ENCODE results near the gene NIPAL4. TPM values are rescaled to one million over a fixed set of nuclear protein-coding genes. Genes with fewer than 3 reads are reported as not detected.

Gene NIPAL4
- total RNA-seq, 2 experiments from 2014 or later, result 0.60 to 0.64 TPM

DNA sequence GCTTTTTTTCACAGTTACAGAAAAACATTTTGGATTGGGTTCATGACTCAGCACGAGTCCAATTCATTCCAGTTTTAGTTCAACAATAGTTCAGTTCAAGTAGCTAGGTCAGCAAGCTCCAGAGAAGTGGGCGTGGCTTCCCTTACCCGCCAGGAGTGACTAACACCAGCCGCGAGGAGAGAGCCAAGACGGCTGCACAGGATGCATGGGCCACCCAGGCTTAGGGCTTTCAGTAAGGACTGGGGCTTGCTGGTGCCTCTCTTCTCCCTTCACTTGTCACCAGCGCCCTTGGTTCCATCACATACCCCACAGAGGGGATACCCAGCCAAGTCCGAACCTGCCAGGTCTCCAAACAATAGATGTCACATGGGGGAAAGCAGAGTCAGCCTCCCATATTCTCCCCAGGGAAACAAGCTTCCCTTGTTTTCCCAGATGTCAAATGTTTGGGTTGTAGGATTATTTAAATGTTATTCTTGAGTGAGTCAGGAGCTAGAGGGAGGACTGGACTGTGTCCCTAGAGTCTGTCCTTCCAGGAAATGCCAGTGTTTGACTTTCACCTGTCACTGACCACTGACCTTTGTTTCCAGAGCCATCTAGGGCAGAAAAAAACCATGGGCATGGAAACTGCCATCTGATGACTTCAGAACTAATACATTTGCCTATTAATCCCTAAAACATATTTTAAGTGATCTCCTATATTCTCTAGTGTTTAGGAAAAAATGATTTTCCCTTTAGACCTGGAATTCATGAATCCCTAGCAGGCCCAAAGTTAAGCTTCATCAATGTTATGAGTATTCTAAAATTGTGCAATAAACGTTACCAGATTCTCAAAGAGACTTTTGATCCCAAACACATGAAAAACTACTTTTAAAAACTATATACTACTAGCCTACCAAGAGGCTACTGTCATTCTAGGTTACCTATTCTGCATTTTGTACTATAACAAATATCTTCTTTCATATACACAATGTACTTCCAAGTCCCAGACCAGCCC, 51.9 kb downstream of the NIPAL4 start:
- Mint-ChIP-seq H3K36me3 (no peaks in the 10 kb centered on the region), H3K27ac (no peak overlapping the region)
- DNase-seq, result no peak

DNA sequence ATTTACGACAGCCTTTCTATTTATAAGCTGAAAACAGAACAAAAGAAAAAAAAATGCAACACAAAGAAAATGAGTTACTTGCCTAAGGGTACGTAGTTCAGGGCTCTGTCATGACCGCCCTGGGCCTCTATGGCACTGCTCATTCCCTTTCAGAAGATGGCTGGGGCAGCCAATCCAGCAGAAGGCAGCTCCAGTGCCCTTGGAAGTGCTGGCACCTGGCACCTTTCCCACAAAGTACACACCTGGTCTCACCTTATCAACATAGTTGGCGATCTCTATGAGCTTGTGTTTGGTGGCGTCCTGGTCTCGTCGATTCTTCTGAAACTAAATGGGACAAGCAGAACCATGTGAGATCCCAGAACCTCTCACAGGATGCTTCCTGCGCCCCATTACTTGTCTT, 53.2 kb downstream of the NIPAL4 start:
- H3K36me3 Mint-ChIP-seq, result no peaks in the 10 kb centered on the region

More for the DNA sequence above, 51.9 kb downstream of the NIPAL4 start:
- Mint-ChIP-seq H3K4me1 (no peaks in the 10 kb centered on the region), H3K27me3 (peaks cover 2% of the 10 kb centered on the region), H3K9me3 (no peaks in the 10 kb centered on the region), H3K4me3 (no peak overlapping the region)

DNA sequence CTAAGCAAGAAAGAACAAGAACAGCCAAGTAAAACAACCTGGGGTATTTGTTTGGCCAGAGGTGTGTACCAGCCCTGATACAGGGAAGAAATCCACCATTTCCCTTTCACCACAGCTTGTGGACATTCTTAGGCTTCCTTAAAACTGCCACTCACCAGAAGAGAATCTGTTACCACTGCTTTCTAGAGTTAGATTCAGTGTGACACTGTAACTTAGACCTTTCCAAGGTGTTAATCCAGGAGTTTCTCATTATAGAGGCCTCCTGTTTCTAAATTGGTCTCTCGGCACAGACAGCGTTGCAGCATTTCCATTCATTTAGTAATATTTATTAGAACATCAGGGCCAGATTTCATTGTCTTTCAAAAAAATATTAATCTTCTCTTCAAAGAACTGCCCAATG, 55.0 kb downstream of the NIPAL4 start:
- Mint-ChIP-seq H3K4me1 (no peaks in the 10 kb centered on the region), H3K4me3 (no peak overlapping the region), H3K27ac (no peak overlapping the region), H3K9me3 (no peaks in the 10 kb centered on the region), H3K36me3 (no peaks in the 10 kb centered on the region), H3K27me3 (no peaks in the 10 kb centered on the region)
- DNase-seq, result no peak

More for the DNA sequence above, 53.2 kb downstream of the NIPAL4 start:
- no peaks in the 10 kb centered on the region for H3K27me3 Mint-ChIP-seq
- H3K9me3 Mint-ChIP-seq, result no peaks in the 10 kb centered on the region
- H3K27ac Mint-ChIP-seq, result no peak overlapping the region
- no peak for DNase-seq
- no peaks in the 10 kb centered on the region for H3K4me1 Mint-ChIP-seq
- no peak overlapping the region for H3K4me3 Mint-ChIP-seq

DNA sequence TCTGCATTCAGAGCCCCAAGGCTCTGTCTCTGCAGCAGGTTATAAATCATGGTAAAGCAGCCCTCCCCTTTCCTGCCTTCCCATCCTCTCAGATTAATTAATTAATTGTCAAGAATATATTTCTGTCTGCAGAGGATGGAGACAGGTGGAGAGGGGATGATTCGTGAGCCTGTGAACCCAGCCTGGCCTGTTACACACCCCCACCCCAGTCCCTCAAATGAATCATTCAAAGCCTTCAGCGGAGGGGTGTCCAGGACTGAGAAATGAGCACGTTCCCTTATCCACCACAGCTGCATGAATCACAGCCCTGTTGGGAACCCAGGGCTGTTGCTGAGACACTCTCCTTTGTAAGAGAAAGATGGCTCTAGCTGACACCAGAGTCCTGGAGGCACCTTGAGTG, 56.0 kb downstream of the NIPAL4 start:
- Mint-ChIP-seq H3K36me3 (no peaks in the 10 kb centered on the region), H3K4me3 (no peak overlapping the region), H3K27ac (no peak overlapping the region), H3K27me3 (no peaks in the 10 kb centered on the region), H3K9me3 (no peaks in the 10 kb centered on the region), H3K4me1 (no peaks in the 10 kb centered on the region)
- no peak for DNase-seq

DNA sequence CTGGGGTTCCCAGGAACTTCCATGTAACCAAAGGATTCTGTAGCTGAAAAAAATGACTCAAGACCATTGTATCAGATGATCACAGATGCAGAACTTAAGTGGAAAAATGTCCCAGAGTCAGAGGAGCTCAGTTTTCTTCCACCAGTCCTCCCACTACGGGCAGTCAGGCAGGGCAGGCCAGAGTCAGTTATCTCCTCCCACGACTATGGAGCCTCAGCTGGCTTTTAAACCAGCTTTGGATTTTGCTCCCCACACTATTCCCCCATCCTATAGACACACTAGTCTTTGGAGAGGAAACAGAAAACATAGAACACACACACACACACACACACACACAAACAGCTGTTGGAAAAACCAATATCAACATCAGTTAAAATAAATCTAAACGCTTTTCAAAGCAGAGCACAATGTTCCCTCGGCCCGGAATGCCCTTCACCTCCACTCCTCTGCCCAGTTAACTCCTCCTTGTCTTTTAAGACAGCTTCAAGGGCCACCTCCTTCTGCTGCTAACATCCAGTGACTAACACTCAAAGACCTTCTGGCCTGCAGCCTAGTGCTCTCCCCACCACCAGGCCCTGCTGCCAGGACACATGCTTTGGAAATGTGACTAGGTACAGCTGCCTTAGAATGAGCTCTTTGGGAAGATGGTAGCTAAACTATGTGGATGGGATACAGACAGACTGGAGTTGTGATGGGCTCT, 56.8 kb downstream of the NIPAL4 start:
- Mint-ChIP-seq H3K4me3 (no peak overlapping the region), H3K27ac (peak overlapping the region; percentile 44), H3K4me1 (no peaks in the 10 kb centered on the region), H3K36me3 (no peaks in the 10 kb centered on the region), H3K27me3 (no peaks in the 10 kb centered on the region), H3K9me3 (no peaks in the 10 kb centered on the region)
- no peak for DNase-seq

DNA sequence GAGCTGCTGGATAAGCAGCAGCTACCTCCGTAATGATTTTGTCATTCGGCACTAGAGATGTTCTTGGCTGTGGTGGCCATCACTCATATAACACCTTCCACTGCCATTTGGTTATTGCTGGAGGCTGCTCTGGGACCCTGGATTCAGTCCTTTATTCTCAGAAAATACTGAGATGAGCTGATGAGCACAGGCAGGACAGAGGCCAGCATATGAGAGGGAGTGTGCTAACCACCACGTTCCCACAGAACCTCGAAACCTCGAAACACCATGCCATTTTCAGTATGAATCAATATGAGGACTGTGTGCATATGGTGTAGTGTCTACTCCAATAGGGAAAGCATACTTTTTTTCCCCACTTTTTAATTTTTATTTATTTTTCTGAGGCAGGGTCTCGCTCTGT, 59.0 kb downstream of the NIPAL4 start:
- Mint-ChIP-seq H3K9me3 (no peaks in the 10 kb centered on the region), H3K27me3 (no peaks in the 10 kb centered on the region), H3K27ac (no peak overlapping the region), H3K4me3 (no peak overlapping the region), H3K36me3 (no peaks in the 10 kb centered on the region), H3K4me1 (no peaks in the 10 kb centered on the region)
- DNase-seq, result no peak

DNA sequence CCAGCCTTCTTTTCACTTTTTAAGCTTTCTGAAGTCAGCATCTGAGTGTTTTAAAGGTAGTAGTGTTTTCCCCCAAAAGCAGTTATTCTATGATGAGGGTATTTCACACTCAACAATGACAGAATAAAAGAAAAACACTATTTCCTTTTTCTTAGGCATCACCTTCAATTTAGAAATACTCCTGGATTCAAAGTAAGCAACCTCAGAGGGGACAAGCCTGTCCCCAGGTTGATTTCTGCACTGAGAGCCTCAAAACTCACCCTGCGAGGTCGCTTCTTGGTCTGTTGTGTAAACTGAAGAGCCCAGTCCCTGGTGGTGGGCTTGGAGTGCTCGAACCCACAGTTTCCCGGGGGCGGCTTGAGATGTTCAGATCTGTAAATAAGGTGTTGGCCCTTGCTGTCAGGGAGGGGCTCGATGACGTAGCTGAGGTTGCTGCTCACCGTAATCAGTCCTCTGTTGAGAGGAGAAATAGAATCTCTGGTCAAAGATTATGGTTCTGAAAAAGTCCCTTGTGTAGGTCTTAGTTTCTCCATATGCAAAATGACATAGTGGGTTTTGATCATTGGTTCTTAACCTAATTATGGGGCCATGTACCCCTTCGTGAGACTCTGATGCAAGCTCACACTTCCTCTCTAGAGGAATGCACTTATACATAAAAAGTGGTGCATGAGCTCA, 59.7 kb downstream of the NIPAL4 start:
- Mint-ChIP-seq H3K4me3 (no peak overlapping the region), H3K27ac (no peak overlapping the region), H3K9me3 (no peaks in the 10 kb centered on the region), H3K4me1 (no peaks in the 10 kb centered on the region), H3K27me3 (no peaks in the 10 kb centered on the region), H3K36me3 (no peaks in the 10 kb centered on the region)
- DNase-seq, result no peak

DNA sequence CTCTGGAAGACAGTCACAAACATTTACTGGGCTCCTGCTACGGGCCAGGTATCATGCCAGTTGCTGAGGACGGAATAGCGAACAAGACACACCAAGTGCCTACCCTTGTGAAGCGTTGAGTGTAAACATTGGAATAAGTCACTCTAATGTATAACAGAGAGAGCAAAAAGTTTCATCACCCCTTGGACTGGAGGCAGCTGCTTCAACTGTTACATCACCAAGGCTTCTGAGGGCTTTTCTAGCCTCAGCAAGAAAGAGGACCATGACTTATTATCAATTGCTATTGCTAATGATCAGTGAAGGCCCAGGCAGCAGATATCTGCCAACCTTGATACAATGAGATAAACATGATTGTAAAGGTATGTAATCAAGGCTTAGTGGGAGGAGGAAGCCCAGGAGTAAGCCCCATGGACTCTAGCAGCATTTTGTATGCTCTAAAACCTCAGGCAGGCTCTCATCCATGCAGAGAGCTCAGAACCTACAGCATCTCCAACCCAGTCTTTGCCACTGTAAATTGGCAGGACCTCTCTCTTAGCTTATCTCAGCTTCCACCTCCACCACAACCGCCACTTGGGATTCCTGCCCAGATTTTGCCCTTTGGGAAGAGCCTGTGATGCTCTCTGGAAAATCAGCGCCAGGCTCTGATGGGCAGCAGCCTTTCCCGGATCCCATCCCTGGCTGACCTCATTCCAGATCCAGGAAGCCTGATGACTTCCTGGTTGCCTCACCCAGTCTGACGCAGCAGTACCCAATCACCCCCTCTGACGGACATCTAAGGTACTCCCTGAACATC, 61.1 kb downstream of the NIPAL4 start:
- no peaks in the 10 kb centered on the region for H3K4me1 Mint-ChIP-seq
- H3K36me3 Mint-ChIP-seq, result no peaks in the 10 kb centered on the region
- H3K4me3 Mint-ChIP-seq, result no peak overlapping the region
- H3K27me3 Mint-ChIP-seq, result no peaks in the 10 kb centered on the region
- H3K9me3 Mint-ChIP-seq, result no peaks in the 10 kb centered on the region
- DNase-seq, result no peak
- no peak overlapping the region for H3K27ac Mint-ChIP-seq

DNA sequence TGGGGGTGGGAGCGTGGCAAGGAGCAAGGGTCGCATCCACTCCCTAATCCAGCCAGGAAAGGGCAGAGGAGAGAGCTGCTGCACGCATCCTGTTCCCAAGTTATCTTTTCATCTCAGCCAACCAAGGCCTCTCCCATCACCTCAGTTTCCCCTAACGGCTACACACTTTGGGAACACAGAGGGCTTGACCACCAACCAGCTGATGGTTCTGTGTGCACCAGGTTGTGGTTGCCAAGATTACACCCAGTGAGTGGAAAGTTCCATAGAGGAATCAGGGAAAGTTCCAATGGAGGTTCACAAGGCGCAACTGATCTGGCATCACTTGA, 61.7 kb downstream of the NIPAL4 start:
- Mint-ChIP-seq H3K4me3 (no peak overlapping the region), H3K36me3 (no peaks in the 10 kb centered on the region), H3K9me3 (no peaks in the 10 kb centered on the region), H3K27ac (no peak overlapping the region), H3K4me1 (no peaks in the 10 kb centered on the region), H3K27me3 (no peaks in the 10 kb centered on the region)
- no peak for DNase-seq

DNA sequence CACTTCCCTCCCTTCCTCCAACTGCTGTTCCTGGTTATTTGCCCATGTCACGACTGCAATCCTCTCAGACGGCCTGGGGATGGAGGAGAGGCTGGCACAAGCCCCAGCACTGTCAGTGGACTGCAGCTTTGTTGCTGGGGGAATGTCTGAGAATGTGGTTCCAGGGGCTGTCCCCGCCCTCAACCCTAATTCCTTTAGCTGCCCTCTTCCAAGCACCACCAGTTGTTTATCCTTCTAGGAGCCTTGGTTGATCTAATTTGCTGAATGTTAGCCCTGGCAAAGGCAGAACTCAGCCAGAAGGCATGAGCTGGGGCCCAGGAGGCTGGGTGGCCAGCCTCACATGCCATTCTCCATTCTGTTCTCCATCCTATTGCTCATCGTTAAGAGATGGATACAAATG, 64.0 kb downstream of the NIPAL4 start:
- Mint-ChIP-seq H3K27ac (no peak overlapping the region), H3K9me3 (no peaks in the 10 kb centered on the region), H3K36me3 (no peaks in the 10 kb centered on the region), H3K27me3 (no peaks in the 10 kb centered on the region), H3K4me1 (no peaks in the 10 kb centered on the region), H3K4me3 (no peak overlapping the region)
- DNase-seq, result no peak

Other genes with a start within 250 kb of the NIPAL4 start
- 100 to 1,000 TPM; 324 to 325 TPM for gene CYFIP2, start 194.1 kb upstream of the NIPAL4 start, total RNA-seq
- 1 to 10 TPM; 2.8 to 3.5 TPM for gene ADAM19, start 115.6 kb downstream of the NIPAL4 start, total RNA-seq
- gene SOX30, start 192.2 kb downstream of the NIPAL4 start, total RNA-seq, result not detected
- gene C5orf52, start 211.3 kb downstream of the NIPAL4 start, total RNA-seq, result not detected

All from activated naive CD8-positive, alpha-beta T cell treated with anti-CD3 and anti-CD28 coated beads for 36 hours (primary cell).